Glomerular visceral epithelial cell (primary cell): ENCODE measurements around the gene F11.
"Not testable (repeated sequence)": the region's sequence is repeated elsewhere in the genome, so short reads cannot be mapped to it uniquely, and the experiment has no call there.

ENCODE experiments used
- DNase-seq: peaks from one replicate; pipeline ENCODE4 v3.0.0-alpha.2; 2016; ENCODE audit errors: extremely low spot score

F11 gene

DNA sequence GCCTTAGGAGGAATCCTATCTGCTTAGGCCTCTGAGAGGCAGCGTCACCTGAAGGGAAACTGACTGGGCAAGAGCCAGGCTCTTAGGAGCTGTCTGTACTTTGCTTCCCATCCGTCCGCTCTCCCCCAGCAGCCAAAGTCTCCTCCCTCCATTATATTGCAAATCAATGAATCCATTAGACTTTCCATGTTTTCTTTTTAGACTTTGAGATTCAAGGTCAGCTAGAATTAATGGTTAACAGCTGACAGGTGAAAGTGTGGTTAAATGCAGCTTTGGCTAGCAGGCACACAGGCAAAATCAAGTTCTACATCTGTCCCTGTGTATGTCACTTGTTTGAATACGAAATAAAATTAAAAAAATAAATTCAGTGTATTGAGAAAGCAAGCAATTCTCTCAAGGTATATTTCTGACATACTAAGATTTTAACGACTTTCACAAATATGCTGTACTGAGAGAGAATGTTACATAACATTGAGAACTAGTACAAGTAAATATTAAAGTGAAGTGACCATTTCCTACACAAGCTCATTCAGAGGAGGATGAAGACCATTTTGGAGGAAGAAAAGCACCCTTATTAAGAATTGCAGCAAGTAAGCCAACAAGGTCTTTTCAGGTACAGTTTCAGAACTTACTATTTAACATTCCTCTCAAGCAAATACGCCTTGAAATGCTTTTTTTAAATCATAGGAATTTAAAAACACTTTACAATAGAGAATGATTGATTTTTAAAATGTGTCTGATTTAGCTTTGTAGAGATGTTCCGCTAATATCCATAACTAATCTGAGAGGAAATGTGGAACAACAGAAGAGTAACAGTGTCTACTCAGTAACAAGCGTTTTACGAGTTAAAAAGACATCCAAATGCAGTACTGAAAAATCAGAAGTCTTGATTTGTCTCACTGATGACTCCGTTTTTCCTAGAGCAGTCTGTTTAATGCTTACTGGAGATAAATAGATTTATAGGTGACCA, at the start of gene F11:
Gene F11, plus strand, starts transcription at position 507 of the 970 bp plus-strand sequence. CDS start 948 bp downstream, outside the sequence.
- no peak for DNase-seq

DNA sequence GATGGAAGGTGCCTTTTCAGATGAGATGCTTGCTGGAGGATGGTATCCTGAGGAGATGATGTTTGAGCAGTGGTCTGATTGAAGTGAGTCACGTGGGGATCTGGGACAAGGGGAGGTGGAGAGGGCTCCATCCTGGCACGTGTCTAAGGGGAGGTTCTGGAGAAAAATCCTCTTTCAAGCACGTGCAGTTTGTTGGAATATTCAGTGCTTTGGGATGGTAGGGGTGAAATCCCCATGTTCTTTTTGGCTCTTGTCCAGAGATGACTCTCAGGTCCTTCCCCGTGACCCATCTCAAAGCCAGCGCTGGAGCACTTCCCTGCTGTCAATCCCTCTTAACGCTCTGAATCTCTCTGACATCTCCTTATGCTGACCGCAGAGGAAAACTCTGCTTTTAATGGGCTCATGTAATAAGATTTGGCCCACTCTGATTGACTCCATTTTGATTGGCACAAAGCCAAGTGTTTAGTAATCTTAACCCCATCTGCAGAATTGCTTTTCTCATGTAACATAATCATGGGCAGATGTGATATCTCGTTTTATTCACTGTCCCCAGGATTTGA, 49.4 kb upstream of the F11 start:
- DNase-seq = no peak

DNA sequence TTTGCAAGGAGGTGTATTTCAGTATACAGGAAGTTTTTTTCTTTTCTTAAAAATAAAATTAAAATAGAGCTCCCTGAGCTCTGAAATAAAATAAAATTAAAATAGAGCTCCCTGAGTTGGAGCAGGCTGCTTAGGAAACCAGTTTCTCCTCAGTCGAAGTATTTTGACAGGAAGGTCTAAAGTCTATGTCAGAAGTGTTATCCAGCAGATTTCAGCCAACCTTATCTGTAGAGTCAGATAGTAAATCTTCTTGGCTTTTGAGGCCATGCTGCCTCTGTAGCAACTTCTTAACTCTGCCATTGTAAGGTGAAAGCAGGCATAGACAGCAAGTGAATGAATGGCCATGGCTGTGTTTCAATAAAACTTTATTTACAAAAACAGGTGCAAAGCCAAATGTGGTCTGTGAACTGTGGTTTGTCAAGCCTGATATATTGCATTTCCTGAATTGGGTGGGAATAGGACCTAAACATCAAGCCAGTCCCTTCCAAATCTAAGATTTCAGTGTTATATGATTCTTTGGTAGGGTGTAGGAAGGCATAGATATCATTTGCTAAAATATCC, 48.2 kb upstream of the F11 start:
- no peak for DNase-seq

DNA sequence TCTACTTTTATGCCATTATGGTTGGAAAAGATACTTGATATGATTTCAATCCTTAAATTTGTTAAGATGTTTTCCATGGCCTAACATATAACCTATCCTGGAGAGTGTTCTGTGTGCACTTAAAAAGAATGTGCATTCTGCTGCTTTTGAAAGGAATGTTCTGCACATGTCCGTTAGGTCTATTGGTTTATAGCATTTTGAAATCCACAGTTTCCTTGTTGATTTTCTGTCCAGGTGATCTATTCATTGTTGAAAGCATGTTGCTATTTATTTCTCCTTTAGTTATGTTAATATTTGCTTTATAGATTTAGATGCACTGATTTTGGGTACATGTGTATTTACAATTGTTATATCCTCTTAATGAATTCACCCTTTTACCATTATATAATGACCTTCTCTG, 44.4 kb upstream of the F11 start:
- DNase-seq = no peak

DNA sequence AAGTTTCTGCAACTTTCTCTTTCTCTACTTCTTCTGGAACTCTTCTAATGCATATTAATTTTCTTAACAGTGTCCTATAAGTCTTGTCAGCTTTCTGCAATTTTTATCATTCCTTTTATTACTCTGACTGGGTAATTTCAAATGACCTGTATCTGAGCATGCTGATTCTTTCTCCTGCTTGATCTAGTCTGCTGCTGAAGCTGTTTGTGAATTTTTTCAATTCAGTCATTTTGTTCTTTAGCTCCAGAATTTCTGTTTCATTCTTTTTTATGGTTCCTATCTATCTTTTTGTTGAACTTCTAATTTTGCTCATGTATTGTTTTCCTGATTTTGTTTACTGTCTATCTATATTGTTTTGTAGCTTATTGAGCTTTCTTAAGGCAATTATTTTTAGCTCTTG, 40.1 kb upstream of the F11 start:
- no peak for DNase-seq

DNA sequence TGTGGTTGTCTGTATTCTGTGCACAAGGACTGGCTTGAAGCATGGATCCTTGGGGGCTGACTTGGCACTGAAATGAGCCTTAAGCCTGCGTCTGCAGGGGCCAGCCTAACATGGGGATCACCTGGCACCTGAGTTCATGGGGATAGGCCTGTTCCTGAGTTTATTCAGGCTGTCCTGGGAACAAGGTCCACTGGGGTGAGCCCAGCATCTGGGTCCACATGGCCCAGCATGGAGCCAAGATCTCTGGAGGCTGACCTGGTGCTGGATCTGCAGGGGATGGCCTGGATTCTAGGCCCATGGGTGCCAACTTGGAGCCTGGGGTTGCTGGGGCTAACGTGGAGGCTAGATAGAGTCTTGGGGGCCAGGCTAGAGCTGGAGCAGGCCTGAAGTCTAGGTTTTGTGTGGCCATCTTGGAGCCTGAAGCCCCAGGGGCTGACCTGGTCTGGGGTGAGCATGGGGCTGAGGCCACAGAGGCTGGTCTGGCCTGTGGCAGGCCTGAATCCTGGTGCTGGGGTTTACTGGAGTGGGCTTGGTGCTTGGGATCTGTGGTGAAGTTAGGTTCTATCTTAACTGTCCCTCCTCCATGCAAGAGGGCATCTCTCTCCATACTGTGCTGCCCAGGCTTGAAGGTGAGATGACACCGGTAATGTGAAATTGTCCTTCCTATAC, 39.3 kb upstream of the F11 start:
- no peak for DNase-seq

DNA sequence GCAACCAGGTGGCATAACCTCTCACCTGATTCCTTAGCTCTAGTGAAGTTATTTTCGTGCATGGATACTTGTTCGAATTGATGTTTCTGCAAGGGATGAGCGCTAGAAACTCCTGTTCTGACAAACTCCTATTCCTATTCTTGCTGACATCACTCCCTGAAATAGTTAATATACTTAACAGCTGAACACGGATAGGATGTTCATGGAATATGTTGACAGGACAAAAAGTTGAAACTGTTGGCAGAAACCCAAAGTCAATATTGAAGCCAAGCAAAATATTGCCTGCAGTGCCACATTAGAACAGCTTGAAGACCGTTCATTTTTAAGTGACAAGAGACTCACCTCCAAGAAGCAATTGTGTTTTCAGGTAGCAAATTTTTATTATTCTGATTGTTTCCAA, 38.8 kb upstream of the F11 start, which contains the start of gene KLKB1:
Gene KLKB1, plus strand, starts transcription at position 287 of the 400 bp plus-strand sequence. CDS start 689 bp downstream, outside the sequence.
- no peak for DNase-seq

DNA sequence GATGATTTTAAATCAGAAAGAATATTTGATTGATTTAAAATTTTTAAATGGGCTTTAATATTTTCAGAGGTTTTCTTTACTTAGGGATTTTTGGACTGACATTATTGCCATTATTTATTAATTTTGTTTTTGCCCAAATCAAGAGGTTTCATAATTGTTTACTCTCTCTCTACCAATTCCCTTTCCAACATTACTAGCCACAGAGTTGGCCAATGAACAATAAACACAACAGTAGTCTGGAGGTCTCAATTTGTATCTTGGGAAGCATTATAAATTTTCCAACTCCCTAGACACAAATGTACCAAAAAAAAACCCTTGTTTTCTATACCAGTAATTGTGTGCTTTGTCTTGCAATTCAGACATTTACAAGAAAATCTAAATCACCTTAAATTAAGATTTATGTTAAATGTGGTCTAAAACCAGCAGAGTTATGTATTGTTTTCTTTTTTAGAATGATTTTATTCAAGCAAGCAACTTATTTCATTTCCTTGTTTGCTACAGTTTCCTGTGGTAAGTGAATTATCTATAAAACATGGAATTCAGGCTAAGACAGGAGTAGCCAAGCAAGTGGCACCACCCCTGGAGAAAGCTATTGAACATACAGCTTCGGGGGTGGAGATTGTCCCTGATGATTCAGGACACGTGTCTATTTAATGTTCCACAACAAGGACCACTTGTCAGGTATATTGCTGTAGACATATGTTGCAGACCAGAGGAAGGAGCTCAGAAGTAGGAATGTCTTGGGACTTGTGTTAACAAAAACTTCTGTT, 38.1 kb upstream of the F11 start:
- no peak for DNase-seq

DNA sequence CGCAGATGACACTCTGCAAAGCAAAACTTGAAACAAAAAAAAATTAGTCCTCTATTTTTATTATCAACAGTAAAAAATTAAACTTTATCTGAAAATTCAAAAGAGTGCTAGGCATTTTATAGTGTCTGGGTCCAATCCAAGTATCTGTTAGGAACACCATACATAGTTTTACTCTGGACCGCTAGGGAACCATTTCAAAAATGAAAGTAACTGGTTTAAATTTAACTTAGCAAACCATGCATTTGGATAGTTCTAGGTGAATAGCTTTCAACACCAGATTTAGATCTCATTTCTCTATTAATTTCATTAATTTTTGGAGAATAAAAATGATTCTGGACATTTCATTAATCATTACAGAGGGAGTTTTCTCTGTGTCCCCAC, 37.5 kb upstream of the F11 start:
- no peak for DNase-seq

DNA sequence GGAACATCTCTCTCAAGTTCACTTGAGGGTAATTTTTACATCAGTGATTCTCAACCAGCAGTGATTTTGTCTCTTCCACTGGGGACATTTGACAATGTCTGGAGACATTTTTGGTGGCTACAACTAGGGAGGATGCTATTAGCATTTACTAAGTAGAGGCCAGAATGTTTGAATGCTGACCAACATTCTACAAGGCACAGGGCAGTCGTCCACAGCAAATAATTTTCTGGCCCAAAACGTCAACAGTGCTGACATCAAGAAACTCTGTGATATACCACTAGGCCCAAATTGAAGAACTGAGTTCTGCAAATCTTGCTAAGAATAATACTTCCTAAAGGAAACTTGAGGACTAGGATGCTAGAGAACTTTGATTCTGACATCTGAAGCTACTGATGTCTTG, 31.6 kb upstream of the F11 start:
- DNase-seq = no peak

DNA sequence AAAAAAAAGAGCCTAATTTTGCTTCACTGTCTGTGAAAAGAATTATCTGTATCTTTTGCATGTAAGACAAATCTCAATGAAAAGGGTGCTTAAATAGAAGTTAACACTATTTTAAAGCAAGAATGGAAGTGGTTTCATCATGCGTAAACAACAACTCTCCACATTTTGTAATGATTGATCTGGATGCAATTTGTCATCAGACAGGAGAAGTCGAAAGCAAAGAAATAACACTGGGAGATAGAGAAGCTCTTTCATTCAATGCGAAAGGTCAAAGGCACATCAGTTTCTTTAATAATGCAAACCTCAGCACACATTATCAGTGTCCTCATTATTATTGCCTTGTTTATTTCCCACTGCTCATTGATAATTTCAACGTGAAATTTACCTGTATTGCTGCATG, 29.9 kb upstream of the F11 start:
- no peak for DNase-seq

DNA sequence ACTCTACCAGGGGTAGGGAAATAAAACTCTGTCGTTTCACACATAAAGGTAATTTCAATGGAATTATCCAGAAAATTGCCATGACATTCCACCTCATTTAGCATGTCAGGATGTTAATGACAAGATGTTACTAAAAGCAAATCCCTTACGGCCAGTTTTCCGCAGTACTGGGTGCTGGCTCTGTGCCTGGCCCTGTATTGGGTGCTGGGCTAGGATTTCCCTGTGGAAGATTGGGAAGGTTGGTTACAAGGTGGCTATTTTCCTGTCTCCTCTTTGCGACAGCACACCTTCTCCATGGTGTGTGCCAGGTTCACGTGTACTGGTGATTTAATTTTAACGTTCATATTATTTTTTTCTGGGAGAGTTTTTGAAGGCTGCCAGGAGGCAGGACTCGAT, 25.5 kb upstream of the F11 start:
- no peak for DNase-seq

DNA sequence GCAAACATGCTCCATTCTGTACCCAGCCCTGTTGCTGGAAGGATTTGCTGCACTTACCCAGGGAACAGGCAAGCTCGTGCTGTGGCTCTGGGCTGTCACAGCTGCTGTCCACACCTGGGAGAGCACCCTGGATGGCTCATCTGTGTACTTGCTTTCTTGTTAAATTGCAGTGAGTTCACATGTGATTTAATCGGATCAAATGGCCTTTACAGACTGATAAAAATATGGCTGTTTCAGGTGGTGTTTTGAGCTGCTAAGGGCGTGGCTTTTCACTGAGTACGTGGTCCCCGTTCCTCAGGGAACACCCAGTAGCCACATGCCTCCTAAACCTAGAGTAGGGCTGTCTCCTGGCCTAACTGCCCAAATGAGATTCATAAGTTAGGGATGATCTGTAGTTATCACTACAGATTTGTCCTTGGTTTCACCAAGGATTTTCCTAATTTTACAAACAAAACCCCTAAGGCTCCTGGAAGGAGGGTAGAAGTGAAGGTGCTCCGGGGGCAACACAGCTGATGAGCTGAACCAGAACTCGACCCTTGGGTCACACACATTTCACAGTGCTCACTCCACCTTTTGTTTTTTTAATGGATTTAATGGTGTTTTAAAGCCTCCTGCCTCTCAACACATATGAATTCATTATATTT, 25.0 kb upstream of the F11 start:
- DNase-seq = no peak

DNA sequence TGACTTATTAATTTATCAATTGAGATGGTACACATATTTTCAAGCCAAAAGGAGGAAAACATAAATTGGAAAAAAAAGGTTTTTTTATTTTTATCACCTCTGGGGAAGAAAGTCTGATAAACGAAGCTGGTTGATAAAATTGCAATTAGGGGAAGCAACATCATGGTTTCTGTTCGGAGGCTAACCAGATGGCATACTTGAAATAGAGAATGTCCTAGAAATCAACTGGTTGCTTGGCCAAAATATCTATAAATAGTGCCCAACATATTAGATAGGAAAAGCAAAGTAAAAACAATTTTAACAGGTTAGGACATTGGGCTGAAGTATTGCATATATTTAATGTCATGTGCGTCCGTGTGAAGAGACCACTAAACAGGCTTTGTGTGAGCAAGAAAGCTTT, 24.4 kb upstream of the F11 start:
- no peak for DNase-seq

DNA sequence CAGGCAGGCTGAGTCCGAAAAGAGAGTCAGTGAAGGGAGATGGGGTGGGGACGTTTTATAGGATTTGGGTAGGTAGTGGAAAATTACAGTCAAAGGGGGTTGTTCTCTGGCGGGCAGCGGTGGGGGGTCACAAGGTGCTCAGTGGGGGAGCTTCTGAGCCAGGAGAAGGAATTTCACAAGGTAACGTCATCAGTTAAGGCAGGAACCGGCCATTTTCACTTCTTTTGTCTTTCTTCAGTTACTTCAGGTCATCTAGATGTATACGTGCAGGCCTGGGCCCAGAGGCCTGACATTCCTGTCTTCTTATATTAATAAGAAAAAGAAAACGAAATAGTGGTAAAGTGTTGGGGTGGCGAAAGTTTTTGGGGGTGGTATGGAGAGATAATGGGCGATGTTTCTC, 24.0 kb upstream of the F11 start:
- not testable (repeated sequence) for DNase-seq

DNA sequence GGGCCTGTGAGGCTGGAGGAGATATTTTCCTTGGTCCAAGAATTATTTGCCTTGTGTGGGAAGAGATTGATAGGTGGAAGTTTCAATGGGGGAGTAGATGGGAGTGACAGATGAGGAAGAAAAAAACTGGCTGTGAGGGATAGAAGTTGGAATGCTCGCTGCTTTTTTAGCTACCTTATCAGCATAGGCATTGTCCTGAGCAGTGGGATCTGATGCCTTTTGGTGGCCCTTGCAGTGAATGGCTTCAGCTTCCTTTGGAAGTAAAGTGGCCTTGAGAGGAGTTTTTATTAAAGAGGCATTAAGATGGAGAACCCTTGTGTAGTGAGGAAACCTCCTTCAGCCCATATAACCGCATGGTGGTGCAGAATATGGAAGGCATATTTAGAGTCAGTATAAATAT, 22.7 kb upstream of the F11 start:
- no peak for DNase-seq

DNA sequence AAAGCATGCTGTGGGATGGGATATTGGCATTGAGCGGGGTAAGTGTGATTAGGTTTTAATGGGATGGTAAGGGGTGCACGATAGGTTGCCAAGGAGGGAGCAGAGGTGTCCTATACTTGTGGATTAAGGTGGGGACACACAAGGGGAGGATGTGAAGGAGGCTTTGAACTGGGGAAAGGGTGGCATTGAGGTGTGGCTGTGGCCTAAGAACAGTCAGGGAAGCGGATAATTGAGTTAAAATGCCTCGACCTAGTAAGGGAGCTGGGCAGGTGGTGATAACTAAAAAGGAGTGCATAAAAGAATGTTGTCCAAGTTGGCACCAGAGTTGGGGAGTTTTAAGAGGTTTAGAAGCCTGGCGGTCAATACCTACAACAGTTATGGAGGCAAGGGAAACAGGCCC, 21.2 kb upstream of the F11 start:
- DNase-seq = no peak

DNA sequence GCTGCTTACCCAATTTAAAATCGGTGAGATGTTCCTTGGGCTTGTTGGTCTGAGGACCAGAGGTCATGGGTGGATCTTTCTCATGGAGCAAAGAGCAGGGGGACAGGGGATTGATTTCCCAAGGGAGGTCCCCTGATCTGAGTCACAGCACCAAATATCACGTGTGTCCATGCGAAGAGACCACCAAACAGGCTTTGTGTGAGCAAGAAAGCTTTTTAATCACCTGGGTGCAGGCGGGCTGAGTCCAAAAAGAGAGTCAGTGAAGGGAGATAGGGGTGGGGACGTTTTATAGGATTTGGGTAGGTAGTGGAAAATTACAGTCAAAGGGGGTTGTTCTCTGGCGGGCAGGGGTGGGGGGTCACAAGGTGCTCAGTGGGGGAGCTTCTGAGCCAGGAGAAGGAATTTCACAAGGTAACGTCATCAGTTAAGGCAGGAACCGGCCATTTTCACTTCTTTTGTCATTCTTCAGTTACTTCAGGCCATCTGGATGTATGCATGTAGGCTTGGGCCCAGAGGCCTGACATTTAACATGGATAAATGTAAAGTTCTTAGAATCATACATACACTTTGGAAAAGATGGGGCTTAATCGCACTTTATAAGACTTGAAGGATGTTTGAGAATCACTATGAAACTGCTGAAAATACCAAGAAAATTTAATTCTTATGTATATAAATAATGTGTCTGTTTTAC, 18.8 kb upstream of the F11 start:
- DNase-seq = not testable (repeated sequence)

DNA sequence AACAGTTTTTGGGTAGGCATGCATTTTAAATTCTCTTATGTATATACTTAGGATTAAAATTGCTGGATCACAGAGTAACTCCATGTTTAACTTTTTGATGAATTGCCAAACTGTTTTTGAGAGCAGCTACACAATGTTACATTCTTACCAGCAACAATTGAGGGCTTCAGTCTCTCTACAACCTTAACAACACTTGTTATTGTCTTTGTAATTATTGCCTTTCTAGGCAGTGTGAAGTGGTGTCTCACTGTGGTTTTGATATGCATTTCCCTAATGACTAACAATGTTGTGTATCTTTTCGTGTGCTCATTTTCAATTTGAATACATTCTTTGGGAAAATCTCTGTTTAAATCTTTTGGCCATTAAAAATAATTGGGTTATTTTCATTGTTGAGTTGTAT, 17.3 kb upstream of the F11 start:
- no peak for DNase-seq
